RWPE2 (cell line): Measurements from ENCODE around the gene CCDC57.

Source experiments
- ATAC-seq: fragments of 200-7000 bp; cut with Tn5 transposase; 3 replicates; pipeline ENCODE4 v1.9.1; 2021; ENCODE audit warnings: low read depth
- DNase-seq: peaks from one replicate; pipeline ENCODE4 v3.0.0-alpha.2; 2020; ENCODE audit warnings: low spot score
- H3K27ac ChIP-seq: fragments of 450-650 bp; 2 replicates; pipeline ENCODE4 v1.5.1; 2017; ENCODE audit warnings: mild to moderate bottlenecking; ENCODE audit not compliant: poor library complexity, severe bottlenecking
- H3K27me3 ChIP-seq: fragments of 250-450 bp; sonication (Bioruptor Pico); 2 replicates; pipeline ENCODE4 v1.5.1; 2021; ENCODE audit warnings: mild to moderate bottlenecking, moderate library complexity; ENCODE audit not compliant: insufficient read depth, poor library complexity, severe bottlenecking
- H3K36me3 ChIP-seq: fragments of 250-450 bp; sonication (Bioruptor Pico); 2 replicates; pipeline ENCODE4 v1.5.1; 2020; ENCODE audit warnings: low read depth, mild to moderate bottlenecking, moderate library complexity
- H3K4me1 ChIP-seq: fragments of 250-450 bp; sonication (Bioruptor Pico); 2 replicates; pipeline ENCODE4 v1.5.1; 2021; ENCODE audit warnings: mild to moderate bottlenecking, moderate library complexity; ENCODE audit not compliant: insufficient read depth, poor library complexity, severe bottlenecking
- H3K4me3 ChIP-seq: fragments of 250-450 bp; sonication (Bioruptor Pico); 2 replicates; pipeline ENCODE4 v1.5.1; 2021; ENCODE audit warnings: mild to moderate bottlenecking, moderate library complexity; ENCODE audit not compliant: severe bottlenecking
- H3K9me3 ChIP-seq: fragments of 250-450 bp; sonication (Bioruptor Pico); 2 replicates; pipeline ENCODE4 v1.5.1; 2021; ENCODE audit warnings: mild to moderate bottlenecking, moderate library complexity; ENCODE audit not compliant: severe bottlenecking
- TF ChIP-seq, protein P1 (sequence below): fragments of 450-650 bp; IDR thresholded peaks from one replicate; pipeline ENCODE4 v1.5.1; 2017; ENCODE audit warnings: mild to moderate bottlenecking, moderate library complexity; ENCODE audit not compliant: poor library complexity, severe bottlenecking

The CCDC57 gene

DNA sequence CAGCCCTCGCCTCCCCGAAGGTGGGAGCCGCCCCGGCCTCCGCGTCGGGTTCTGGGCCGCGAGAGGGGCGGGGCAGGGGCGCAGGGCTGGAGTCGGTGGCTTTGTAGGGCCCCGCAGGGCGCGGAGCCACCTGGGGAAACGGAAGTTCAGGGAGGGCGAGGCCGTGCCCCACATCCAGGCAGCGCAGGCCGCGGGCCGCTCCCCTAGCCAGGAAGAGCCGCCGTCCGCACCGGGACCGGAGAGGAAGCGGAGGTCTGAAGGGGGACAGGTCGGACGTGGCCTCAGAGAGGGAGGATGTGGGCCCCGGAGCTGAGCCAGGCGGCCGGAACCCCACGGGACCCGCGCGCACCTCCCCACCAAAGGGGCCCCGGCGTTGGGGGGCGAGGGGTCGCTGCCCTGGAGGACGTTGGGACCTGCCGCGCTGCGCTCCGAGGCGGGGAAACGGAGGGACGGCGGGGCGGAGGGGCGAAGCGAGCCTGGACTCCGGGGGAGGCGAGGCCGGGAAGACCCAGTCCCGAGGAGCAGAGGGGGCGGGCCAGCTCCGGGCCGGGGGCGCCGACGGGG is 15.7 kb upstream of the CCDC57 start:
- ATAC-seq = peak; percentile 25
- H3K4me1 ChIP-seq = peaks cover 6% of the 10 kb centered on the region
- H3K27ac ChIP-seq = peak overlapping the region; percentile 91
- peak overlapping the region; percentile 99 for H3K4me3 ChIP-seq
- DNase-seq = no peak
- TF ChIP-seq, protein P1, sequence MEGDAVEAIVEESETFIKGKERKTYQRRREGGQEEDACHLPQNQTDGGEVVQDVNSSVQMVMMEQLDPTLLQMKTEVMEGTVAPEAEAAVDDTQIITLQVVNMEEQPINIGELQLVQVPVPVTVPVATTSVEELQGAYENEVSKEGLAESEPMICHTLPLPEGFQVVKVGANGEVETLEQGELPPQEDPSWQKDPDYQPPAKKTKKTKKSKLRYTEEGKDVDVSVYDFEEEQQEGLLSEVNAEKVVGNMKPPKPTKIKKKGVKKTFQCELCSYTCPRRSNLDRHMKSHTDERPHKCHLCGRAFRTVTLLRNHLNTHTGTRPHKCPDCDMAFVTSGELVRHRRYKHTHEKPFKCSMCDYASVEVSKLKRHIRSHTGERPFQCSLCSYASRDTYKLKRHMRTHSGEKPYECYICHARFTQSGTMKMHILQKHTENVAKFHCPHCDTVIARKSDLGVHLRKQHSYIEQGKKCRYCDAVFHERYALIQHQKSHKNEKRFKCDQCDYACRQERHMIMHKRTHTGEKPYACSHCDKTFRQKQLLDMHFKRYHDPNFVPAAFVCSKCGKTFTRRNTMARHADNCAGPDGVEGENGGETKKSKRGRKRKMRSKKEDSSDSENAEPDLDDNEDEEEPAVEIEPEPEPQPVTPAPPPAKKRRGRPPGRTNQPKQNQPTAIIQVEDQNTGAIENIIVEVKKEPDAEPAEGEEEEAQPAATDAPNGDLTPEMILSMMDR = no peak
- H3K36me3 ChIP-seq = peaks cover 38% of the 10 kb centered on the region
- H3K9me3 ChIP-seq = no peaks in the 10 kb centered on the region
- H3K27me3 ChIP-seq = no peaks in the 10 kb centered on the region

DNA sequence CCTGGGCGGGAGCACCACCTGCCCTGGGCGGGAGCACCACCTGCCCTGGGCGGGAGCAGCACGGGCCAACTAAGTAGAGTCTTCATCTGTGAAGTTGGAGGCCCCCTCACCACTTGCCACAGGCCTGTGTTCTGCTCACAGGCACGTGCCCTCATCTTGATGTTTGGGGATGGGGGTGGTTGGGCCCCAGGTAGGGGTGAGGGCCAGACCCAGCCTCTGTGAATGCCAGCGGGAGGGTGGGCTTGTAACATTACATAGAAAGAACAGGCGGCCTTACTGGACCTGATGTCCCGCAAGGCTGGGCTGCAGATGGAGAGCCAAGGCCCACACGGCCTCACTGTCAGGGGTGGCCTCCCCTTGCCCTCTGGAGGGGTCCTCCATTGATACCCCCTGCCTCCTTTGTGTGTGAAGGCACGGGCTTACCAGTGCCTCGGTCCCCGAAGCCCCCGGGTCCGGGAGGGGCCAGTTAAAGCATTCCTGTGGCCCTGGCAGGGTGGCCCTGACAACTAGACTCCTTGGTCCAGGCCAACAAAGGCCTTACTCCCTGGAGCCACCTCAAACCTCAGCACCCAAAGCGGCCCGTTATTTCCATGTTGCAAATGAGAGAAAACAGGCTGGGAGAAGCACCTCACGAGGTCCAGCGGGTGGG is 15.1 kb upstream of the CCDC57 start:
- no peak; the same call in 2 of the 3 replicates for ATAC-seq
- peak overlapping the region; percentile 91 for H3K27ac ChIP-seq
- H3K4me1 ChIP-seq = no peaks in the 10 kb centered on the region
- DNase-seq = no peak
- no peaks in the 10 kb centered on the region for H3K9me3 ChIP-seq
- no peaks in the 10 kb centered on the region for H3K27me3 ChIP-seq
- TF ChIP-seq, protein P1 = no peak
- peak overlapping the region; percentile 99 for H3K4me3 ChIP-seq
- H3K36me3 ChIP-seq = peaks cover 33% of the 10 kb centered on the region

DNA sequence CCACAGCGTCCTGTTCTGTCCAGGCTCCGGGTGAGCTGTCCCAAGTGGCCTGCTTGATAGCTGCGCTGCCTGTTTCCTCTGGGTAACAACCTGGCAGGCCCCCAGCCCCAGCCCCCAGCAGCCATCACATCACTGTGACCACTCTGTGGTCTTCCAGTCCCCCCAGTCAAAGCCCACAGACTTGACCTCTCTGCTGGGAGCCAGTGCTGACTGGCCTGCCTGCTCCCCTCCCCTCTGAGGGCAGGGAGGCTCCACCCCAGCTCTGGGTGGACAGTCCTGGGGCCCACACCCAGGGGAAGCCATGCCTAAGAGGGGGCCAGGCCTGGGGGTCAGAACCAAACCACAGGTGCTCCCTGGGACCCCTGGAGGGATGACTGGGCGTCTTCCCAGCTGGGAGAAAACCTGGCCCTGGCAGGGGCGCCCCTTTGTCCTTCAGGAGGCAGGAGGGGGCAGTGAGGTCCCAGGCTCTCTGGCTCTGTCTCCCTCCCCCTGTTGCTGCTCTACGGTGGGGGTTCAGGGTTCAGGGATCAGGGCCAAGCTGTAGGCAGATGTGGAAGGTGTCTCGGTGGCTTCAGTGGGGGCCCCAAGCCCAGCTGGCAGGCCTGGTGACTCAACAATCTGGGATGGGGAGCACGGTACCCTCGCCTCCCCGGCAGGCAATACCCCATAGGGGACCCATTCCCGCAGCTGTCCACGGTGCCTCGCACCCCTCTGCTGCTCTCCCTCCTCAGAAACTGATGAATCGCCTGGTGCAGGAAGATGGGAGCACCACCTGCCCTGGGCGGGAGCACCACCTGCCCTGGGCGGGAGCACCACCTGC is 14.4 kb upstream of the CCDC57 start:
- TF ChIP-seq, protein P1 = no peak
- Histone ChIP-seq H3K27me3 (no peaks in the 10 kb centered on the region), H3K36me3 (peaks cover 28% of the 10 kb centered on the region), H3K4me3 (no peak overlapping the region), H3K4me1 (no peaks in the 10 kb centered on the region), H3K9me3 (no peaks in the 10 kb centered on the region), H3K27ac (peak overlapping the region; percentile 91)
- ATAC-seq = no peak
- no peak for DNase-seq

DNA sequence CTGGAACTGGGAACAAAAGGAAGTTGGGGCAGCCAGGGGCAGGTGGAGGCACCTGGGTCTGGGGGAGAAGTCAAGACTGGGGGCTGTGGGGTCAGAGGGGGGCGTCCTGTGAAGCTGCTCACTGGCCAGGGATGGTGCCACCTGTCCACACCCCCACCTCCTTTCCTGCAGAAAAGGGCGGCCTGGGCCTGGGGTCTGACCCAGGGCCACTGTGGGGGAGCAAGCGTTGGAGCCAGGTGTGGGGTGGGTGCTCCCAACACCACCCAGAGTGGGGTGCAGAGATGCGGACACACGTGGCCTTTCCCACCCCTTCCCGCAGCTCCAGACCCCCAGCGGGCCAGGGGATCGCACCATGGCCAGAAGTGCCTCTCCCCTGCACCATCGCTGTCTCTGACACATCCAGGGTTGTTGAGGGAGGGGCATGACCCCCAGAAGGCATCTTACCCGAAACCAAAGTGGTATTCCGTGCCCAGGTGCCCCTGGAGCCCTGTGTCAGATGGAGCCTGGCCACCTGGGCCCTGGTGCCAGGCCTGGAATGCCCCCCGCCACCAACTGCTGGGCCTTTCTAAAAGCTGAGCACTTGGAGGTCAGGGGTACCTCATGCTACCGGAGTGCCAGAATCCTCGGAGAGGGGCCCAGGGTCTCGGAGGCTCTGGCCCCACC is 13.6 kb upstream of the CCDC57 start:
- H3K9me3 ChIP-seq = no peaks in the 10 kb centered on the region
- DNase-seq = no peak
- ATAC-seq = no peak
- H3K4me3 ChIP-seq = no peak overlapping the region
- H3K27ac ChIP-seq = no peak overlapping the region
- TF ChIP-seq, protein P1 = no peak
- no peaks in the 10 kb centered on the region for H3K27me3 ChIP-seq
- peaks cover 21% of the 10 kb centered on the region for H3K36me3 ChIP-seq
- H3K4me1 ChIP-seq = no peaks in the 10 kb centered on the region
